Ovary (tissue), 3 donors: ENCODE measurements around the gene NEO1.

Experiments
- CTCF ChIP-seq, 3 donors: fragments of 450-650 bp in 2 of 3; fragments of 200-600 bp in 1 of 3; IDR thresholded peaks; one replicate each; pipeline versions ENCODE4 v1.5.1 to v1.8.0; 2016 to 2022; ENCODE audit warnings: antibody characterized with exemption in 3 of 3, mild to moderate bottlenecking in 1 of 3
- EP300 ChIP-seq: sonication (generic); formaldehyde crosslinking; IDR thresholded peaks from one replicate; pipeline ENCODE4 v1.6.1; 2017; ENCODE audit warnings: antibody characterized with exemption
- donor health status: DM: no; HTN: no; CAD: no.

- TF ChIP-seq CTCF (IDR thresholded peaks at IDR 0.05), result no peak
- no peak for TF ChIP-seq EP300
Observed at GRCh38 chr15:73331991-73332925, 280.0 kb downstream of the NEO1 start.
